Thoracic aorta (tissue), 2 donors: Measurements from ENCODE around the gene LAYN. TPM values are rescaled to one million over a fixed set of nuclear protein-coding genes. Genes with fewer than 3 reads are reported as not detected.

Experiments used
- ATAC-seq: fragments of 150-250 bp; one replicate; pipeline ENCODE4 v1.8.0; 2017; ENCODE audit warnings: low read depth; ENCODE audit not compliant: insufficient number of reproducible peaks, low FRiP score
- DNase-seq: peaks from one replicate; pipeline ENCODE4 v3.0.0-alpha.2; 2020; ENCODE audit warnings: low spot score
- H3K27ac ChIP-seq, 2 donors: fragments of 200-600 bp; sonication (generic); 1 replicate in 1 of 2; 2 replicates in 1 of 2; pipeline ENCODE4 v1.5.1; 2016; ENCODE audit warnings: mild to moderate bottlenecking in 2 of 2, moderate library complexity in 2 of 2
- H3K27me3 ChIP-seq: fragments of 200-600 bp; sonication (generic); replicated peaks from 2 replicates; pipeline ENCODE4 v1.6.0; 2016; ENCODE audit warnings: mild to moderate bottlenecking; ENCODE audit not compliant: insufficient read depth
- H3K36me3 ChIP-seq: fragments of 200-600 bp; sonication (generic); one replicate; pipeline ENCODE4 v1.5.1; 2016
- H3K4me1 ChIP-seq, 2 donors: fragments of 200-600 bp; sonication (generic); 1 replicate in 1 of 2; 2 replicates in 1 of 2; pipeline versions ENCODE4 v1.5.1 to v1.6.0; 2016; ENCODE audit warnings: low read depth in 2 of 2, mild to moderate bottlenecking in 1 of 2; ENCODE audit not compliant: control insufficient read depth in 1 of 2
- H3K4me3 ChIP-seq: fragments of 200-600 bp; sonication (generic); 2 replicates; pipeline ENCODE4 v1.5.1; 2016; ENCODE audit warnings: mild to moderate bottlenecking
- H3K9me3 ChIP-seq: fragments of 200-600 bp; sonication (generic); 2 replicates; pipeline ENCODE4 v1.5.1; 2016
- CTCF ChIP-seq: fragments of 200-600 bp; sonication (generic); IDR thresholded peaks from one replicate; pipeline ENCODE4 v1.5.1; 2019; ENCODE audit warnings: antibody characterized with exemption
- total RNA-seq, 2 donors: library from RNA; depleted of rRNA; stranded (reverse); fragments of >200 nt; gene quantifications; one replicate each; pipeline versions ENCODE4 v1.1.0 to v1.2.3, GENCODE V29; 2016

Gene LAYN
- total RNA-seq, 2 donors from 2014 or later = 25.6 to 36.6 TPM

DNA sequence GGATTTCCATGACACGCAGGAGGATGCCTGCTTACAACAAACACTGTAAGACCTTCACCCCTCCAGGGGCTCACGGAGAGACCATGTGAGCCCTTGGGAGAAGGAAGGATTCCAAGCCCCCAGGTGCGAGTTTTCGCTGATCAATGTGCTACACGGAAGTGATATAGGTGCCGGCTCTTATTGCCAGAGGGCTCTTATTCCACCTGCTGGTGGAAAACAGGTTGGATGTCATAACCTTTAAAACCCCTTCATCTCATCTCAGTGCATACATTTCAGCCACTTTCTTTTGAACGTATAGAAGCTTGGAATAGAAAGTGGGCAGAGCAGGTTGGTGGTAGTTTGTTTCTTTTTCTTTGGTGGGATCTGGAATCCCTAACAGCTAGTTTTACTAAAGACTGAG, 25.8 kb downstream of the LAYN start:
- Histone ChIP-seq H3K9me3 (no peaks in the 10 kb centered on the region), H3K4me3 (no peak overlapping the region), H3K27me3 (no peaks in the 10 kb centered on the region), H3K27ac (no peak overlapping the region), H3K36me3 (no peaks in the 10 kb centered on the region), H3K4me1 (no peaks in the 10 kb centered on the region)
- ATAC-seq = no peak
- no peak for DNase-seq
- no peak for TF ChIP-seq CTCF

DNA sequence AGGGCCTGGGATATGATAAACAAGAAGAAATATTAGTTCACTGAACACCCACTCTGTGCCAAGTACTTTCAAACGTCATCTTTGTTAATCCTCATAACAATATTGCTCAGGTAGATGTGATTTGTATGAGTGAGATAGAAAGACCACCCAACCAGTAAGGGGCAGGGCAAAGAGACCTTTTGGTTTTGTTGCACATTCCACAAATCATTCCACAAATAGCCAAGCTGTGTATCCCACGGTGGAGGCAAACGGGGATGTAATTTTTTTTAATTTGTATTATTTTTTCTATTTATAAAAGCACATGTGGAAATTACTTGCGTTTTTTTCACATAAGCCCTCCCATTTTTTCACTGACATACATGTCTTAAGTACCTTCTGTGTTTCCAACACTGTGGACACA, 29.0 kb downstream of the LAYN start:
- no peaks in the 10 kb centered on the region for H3K27me3 ChIP-seq

GRCh38 chr11:111570796-111571195, 30.3 kb downstream of the LAYN start:
- Histone ChIP-seq H3K4me1 (peaks cover 3 to 7% of the 10 kb centered on the region in 2 donors), H3K4me3 (no peak overlapping the region), H3K36me3 (no peaks in the 10 kb centered on the region), H3K9me3 (no peaks in the 10 kb centered on the region), H3K27me3 (no peaks in the 10 kb centered on the region), H3K27ac (no peak overlapping the region)
- TF ChIP-seq CTCF = no peak
- ATAC-seq (no peak), DNase-seq (no peak)

More for the DNA sequence above, 29.0 kb downstream of the LAYN start:
- Histone ChIP-seq H3K36me3 (no peaks in the 10 kb centered on the region), H3K4me3 (no peak overlapping the region), H3K4me1 (peaks cover 0 to 3% of the 10 kb centered on the region in 2 donors), H3K27ac (no peak overlapping the region), H3K9me3 (no peaks in the 10 kb centered on the region)
- no peak for DNase-seq
- no peak for TF ChIP-seq CTCF
- ATAC-seq = no peak

- TF ChIP-seq CTCF = no peak
- H3K36me3 ChIP-seq = no peaks in the 10 kb centered on the region
- DNase-seq = no peak
- ATAC-seq = no peak
- no peaks in the 10 kb centered on the region for H3K9me3 ChIP-seq
- no peak overlapping the region for H3K27ac ChIP-seq
- no peaks in the 10 kb centered on the region for H3K27me3 ChIP-seq
- H3K4me3 ChIP-seq = no peak overlapping the region
- peaks cover 3 to 7% of the 10 kb centered on the region in 2 donors for H3K4me1 ChIP-seq
Observed at GRCh38 chr11:111571829-111572501, 31.4 kb downstream of the LAYN start.

DNA sequence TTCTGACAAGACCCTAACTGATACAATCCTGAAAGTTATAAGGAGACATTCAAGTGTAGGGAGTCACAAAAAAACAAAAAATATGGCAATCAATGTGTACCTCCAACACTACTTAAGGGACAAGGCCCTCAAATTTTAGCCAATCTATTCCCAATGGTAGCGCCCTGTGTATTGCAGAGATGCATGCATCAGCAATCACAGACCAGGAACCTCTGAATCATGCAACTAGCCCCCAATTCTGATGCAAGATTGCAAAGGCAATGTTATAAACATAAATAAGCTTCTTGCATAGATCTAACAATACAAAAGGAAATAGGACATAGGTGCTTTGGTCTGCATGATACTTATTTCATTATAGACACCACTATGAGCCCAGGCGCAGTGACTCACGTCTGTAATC, 32.1 kb downstream of the LAYN start:
- H3K27ac ChIP-seq = no peak overlapping the region

More for the DNA sequence above, 32.1 kb downstream of the LAYN start:
- TF ChIP-seq CTCF = no peak
- Histone ChIP-seq H3K36me3 (no peaks in the 10 kb centered on the region), H3K4me3 (no peak overlapping the region), H3K9me3 (no peaks in the 10 kb centered on the region), H3K4me1 (peaks cover 3 to 7% of the 10 kb centered on the region in 2 donors), H3K27me3 (no peaks in the 10 kb centered on the region)
- ATAC-seq (no peak), DNase-seq (no peak)
